Upper lobe of left lung (tissue), 6 donors: Measurements from ENCODE around the gene KCNAB2. TPM values are rescaled to one million over a fixed set of nuclear protein-coding genes. Genes with fewer than 3 reads are reported as not detected.

Experiments used
- ATAC-seq, 2 donors: fragments of 200-7000 bp; cut with Tn5 transposase; one replicate each; pipeline ENCODE4 v1.9.1; 2022; ENCODE audit warnings: mild to moderate bottlenecking in 2 of 2, moderate library complexity in 2 of 2; ENCODE audit not compliant: low FRiP score in 2 of 2
- DNase-seq, 2 donors: peaks; one replicate each; pipeline ENCODE4 v3.0.0-alpha.2; 2019 to 2020
- H3K27ac ChIP-seq, 4 donors: fragments of 200-600 bp; sonication (generic); one replicate each; pipeline ENCODE4 v1.5.1; 2016 to 2019
- H3K27me3 ChIP-seq, 4 donors: fragments of 200-600 bp; sonication (generic); one replicate each; pipeline ENCODE4 v1.5.1; 2017 to 2019
- H3K36me3 ChIP-seq, 4 donors: fragments of 200-600 bp; sonication (generic); one replicate each; pipeline ENCODE4 v1.5.1; 2016 to 2019
- H3K4me1 ChIP-seq, 4 donors: fragments of 200-600 bp; sonication (generic); one replicate each; pipeline ENCODE4 v1.5.1; 2018 to 2019
- H3K4me3 ChIP-seq, 4 donors: fragments of 200-600 bp; sonication (generic); one replicate each; pipeline ENCODE4 v1.5.1; 2017 to 2019; ENCODE audit warnings: mild to moderate bottlenecking in 2 of 4, moderate library complexity in 1 of 4
- H3K9me3 ChIP-seq, 4 donors: fragments of 200-600 bp; sonication (generic); one replicate each; pipeline ENCODE4 v1.5.1; 2018 to 2019
- EP300 ChIP-seq, 4 donors: sonication (generic); formaldehyde crosslinking; IDR thresholded peaks; one replicate each; pipeline ENCODE4 v1.5.1; 2017; ENCODE audit warnings: antibody characterized with exemption in 4 of 4, control low read depth in 2 of 4
- POLR2A ChIP-seq, 4 donors: fragments of 450-650 bp; IDR thresholded peaks; one replicate each; pipeline ENCODE4 v1.5.1; 2016 to 2017; ENCODE audit warnings: antibody characterized with exemption in 4 of 4, mild to moderate bottlenecking in 2 of 4
- POLR2AphosphoS5 ChIP-seq, 2 donors: sonication (generic); formaldehyde crosslinking; IDR thresholded peaks; one replicate each; pipeline ENCODE4 v1.5.1; 2017; ENCODE audit warnings: antibody characterized with exemption in 2 of 2
- whole genome bisulfite sequencing, 2 donors: methylation state at CpG; one replicate each; pipeline ENCODE4 v1.1.5; 2017 to 2018; 5-methylcytosine and 5-hydroxymethylcytosine counted together
- total RNA-seq, 6 donors: library from RNA; depleted of rRNA in 4 of 6; stranded (reverse); fragments of >200 nt in 4 of 6; gene quantifications; one replicate each; pipeline versions ENCODE4 v1.1.0 to v1.2.1, GENCODE V29; 2016 to 2021
- TF ChIP-seq, protein P1 (sequence below), 6 experiments: fragments of 450-650 bp in 4 of 6; fragments of 200-600 bp in 2 of 6; sonication (generic) in 2 of 6; IDR thresholded peaks; one replicate each; pipeline ENCODE4 v1.5.1; 2016 to 2019; ENCODE audit warnings: antibody characterized with exemption in 6 of 6
- donor health status: DM: no; HTN: no; CAD: no; lungs with moderate emphysema.
- donor health status: DM: no; HTN: yes; CAD: no; lungs with severe emphysema.

Gene KCNAB2
- total RNA-seq, 6 donors from 2014 or later, result 36.9 to 129 (median 97.8) TPM

DNA sequence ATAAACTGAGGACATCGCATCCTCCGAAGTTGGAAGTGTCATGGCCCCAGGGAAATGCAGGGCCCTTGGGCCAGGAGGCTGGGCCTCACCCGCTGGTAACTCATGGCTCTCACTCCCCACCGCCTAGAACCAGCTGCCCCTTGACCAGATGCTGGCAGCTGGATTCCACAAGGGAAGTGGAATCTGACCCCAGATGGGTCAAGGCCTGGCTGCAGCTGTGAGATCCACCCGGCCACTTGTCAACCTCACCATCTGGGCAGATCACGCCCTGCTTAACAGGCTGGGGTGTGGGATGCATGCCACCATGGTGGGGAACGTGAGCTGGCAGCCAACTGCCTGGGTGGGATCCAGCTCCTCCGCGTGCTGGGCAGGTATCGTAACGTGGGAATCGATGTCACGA, 25.5 kb downstream of the KCNAB2 start:
- ATAC-seq (no peak), DNase-seq (no peak)
- 83 to 86% methylated on average over 10 to 13 of the region's 13 CpGs for WGBS, 2 donors
- H3K36me3 ChIP-seq, result peaks cover 0 to 8% (median 2%) of the 10 kb centered on the region in 4 donors
- H3K9me3 ChIP-seq, result no peaks in the 10 kb centered on the region
- H3K4me3 ChIP-seq, result no peak overlapping the region
- no peaks in the 10 kb centered on the region for H3K4me1 ChIP-seq
- H3K27me3 ChIP-seq, result no peaks in the 10 kb centered on the region
- no peak overlapping the region for H3K27ac ChIP-seq
- TF ChIP-seq EP300 (IDR thresholded peaks at IDR 0.05) (no peak), POLR2A (IDR thresholded peaks at IDR 0.05) (no peak), POLR2AphosphoS5 (IDR thresholded peaks at IDR 0.05) (no peak)
- TF ChIP-seq, protein P1, sequence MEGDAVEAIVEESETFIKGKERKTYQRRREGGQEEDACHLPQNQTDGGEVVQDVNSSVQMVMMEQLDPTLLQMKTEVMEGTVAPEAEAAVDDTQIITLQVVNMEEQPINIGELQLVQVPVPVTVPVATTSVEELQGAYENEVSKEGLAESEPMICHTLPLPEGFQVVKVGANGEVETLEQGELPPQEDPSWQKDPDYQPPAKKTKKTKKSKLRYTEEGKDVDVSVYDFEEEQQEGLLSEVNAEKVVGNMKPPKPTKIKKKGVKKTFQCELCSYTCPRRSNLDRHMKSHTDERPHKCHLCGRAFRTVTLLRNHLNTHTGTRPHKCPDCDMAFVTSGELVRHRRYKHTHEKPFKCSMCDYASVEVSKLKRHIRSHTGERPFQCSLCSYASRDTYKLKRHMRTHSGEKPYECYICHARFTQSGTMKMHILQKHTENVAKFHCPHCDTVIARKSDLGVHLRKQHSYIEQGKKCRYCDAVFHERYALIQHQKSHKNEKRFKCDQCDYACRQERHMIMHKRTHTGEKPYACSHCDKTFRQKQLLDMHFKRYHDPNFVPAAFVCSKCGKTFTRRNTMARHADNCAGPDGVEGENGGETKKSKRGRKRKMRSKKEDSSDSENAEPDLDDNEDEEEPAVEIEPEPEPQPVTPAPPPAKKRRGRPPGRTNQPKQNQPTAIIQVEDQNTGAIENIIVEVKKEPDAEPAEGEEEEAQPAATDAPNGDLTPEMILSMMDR (IDR thresholded peaks at IDR 0.05), result no peak

DNA sequence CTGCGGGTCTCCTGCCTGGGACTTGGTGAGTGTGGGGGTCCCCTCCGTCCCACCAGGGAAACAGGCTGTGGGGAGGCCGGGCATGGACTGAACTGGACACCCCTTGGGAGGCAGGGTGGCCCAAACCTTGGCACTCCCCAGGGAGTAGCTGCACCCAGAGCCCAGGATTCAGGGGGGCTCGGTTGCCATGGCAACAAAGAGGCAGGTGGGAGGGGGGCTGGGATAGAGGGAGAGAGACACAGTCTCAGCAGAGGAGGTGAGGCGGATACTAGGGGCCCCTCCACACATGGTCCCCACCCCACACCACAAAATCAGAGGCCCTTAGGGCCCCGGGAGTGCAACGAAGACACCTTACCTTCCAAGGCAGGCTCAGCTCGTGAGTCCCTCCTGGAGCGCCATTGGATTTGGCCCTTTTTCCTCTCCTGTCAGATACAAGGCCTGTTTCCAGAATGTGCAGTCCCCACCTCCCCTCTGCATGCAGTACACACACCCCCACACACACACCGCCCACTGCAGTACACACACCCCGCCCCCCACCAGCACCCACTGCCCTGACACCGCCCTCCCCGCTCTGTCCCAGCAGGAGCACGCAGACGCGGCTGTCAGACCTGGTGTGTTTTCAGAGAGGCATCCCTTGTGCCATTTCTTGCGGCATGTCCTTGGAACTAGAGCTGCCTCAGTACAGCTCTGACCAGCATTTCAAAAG, 27.2 kb downstream of the KCNAB2 start:
- peaks cover 0 to 8% (median 2%) of the 10 kb centered on the region in 4 donors for H3K36me3 ChIP-seq
- H3K4me3 ChIP-seq, result no peak overlapping the region
- no peak for ATAC-seq
- no peak for TF ChIP-seq POLR2AphosphoS5 (IDR thresholded peaks at IDR 0.05)
- no peak for TF ChIP-seq POLR2A (IDR thresholded peaks at IDR 0.05)
- TF ChIP-seq, protein P1 (IDR thresholded peaks at IDR 0.05), result no peak
- TF ChIP-seq EP300 (IDR thresholded peaks at IDR 0.05), result no peak
- H3K27ac ChIP-seq, result no peak overlapping the region
- H3K4me1 ChIP-seq, result no peaks in the 10 kb centered on the region
- DNase-seq, result no peak
- 87 to 94% methylated on average over 12 to 17 of the region's 17 CpGs for whole genome bisulfite sequencing, 2 donors
- H3K27me3 ChIP-seq, result no peaks in the 10 kb centered on the region
- no peaks in the 10 kb centered on the region for H3K9me3 ChIP-seq

DNA sequence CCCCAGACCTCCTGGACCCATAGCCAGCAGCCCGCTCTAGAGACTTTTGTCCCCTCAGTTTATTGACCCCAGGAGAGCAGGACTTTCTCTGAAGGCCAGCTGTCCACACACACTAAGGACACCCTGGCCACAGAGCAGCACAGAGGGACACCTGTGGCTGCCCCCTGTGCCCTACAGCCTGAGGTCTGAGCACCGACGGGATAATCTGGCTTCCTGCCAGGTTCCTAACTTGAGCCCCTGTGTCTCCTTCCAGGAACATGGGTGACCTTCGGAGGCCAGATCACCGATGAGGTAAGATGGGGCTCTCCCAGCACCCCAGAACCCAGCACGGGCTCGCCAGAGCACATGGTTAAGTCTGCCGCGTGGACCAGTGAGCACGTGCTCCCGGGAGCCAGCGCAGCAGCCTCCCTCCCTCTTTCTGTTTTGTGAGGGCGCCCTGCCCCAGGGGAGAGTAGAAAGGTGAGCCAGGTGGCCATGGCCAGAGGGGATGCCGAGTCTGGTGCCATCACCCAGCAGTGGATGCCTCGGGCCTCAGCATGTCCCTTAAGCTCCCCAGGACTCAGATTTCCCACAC, 27.9 kb downstream of the KCNAB2 start:
- 83 to 92% methylated on average over 11 to 15 of the region's 15 CpGs for WGBS, 2 donors
- DNase-seq, result no peak
- no peaks in the 10 kb centered on the region for H3K4me1 ChIP-seq

DNA sequence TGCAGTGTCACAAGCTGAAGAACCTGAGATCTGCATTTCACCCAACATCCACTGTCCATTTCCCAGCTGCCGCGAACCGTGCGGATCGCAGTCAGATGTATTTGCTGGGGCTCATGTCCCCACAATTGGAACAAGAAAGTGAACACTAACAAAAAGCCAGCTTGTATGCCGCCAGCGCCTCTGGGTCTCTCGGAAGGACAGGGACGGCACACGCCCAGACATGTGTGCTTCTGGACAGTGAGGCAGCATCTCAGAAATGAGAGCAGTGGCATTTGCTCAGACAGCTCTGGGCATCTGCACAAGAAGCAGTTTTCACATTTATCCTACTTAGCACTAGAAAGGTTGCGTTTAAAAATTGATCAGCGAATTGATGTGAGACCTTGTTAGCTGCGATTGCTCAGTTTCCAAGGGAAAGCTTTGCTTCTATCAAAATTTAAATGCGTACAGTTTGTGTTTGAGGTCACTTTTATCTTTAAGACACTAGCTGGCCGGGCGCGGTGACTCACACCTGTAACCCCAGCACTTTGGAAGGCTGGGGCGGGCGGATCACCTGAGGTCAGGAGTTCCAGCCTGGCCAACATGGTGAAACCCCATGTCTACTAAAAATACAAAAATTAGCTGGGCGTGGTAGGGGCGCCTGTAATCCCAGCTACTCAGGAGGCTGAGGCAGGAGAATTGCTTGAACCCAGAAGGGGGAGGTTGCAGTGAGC, 28.7 kb downstream of the KCNAB2 start:
- no peaks in the 10 kb centered on the region for H3K9me3 ChIP-seq
- H3K27me3 ChIP-seq, result no peaks in the 10 kb centered on the region
- no peaks in the 10 kb centered on the region for H3K4me1 ChIP-seq
- peaks cover 0 to 8% (median 2%) of the 10 kb centered on the region in 4 donors for H3K36me3 ChIP-seq
- ATAC-seq (no peak), DNase-seq (no peak)
- no peak overlapping the region for H3K27ac ChIP-seq
- TF ChIP-seq, protein P1 (IDR thresholded peaks at IDR 0.05), result no peak
- TF ChIP-seq POLR2AphosphoS5 (IDR thresholded peaks at IDR 0.05), result no peak
- no peak for TF ChIP-seq POLR2A (IDR thresholded peaks at IDR 0.05)
- H3K4me3 ChIP-seq, result no peak overlapping the region
- WGBS, 2 donors, result 96 to 97% methylated on average over 19 to 21 of the region's 21 CpGs

More for the DNA sequence above, 27.9 kb downstream of the KCNAB2 start:
- Histone ChIP-seq H3K27ac (no peak overlapping the region), H3K36me3 (peaks cover 0 to 8% (median 2%) of the 10 kb centered on the region in 4 donors), H3K9me3 (no peaks in the 10 kb centered on the region), H3K27me3 (no peaks in the 10 kb centered on the region), H3K4me3 (no peak overlapping the region)
- TF ChIP-seq POLR2A (IDR thresholded peaks at IDR 0.05) (no peak), POLR2AphosphoS5 (IDR thresholded peaks at IDR 0.05) (no peak), EP300 (IDR thresholded peaks at IDR 0.05) (no peak)
- TF ChIP-seq, protein P1 (IDR thresholded peaks at IDR 0.05), result no peak
- ATAC-seq, result no peak
